ENCODE data around the gene DSP.

- TF ChIP-seq CTCF (IDR thresholded peaks at IDR 0.05) (no peak), EP300 (IDR thresholded peaks at IDR 0.05) (no peak)
These were observed 90.0 kb downstream of the DSP start for GRCh38 chr6:7631466-7631865.

Measured in sigmoid colon (tissue), 4 donors.